GM18909 (cell line): ENCODE measurements around the gene ENOX1.

Source experiments
- ATAC-seq: cut with Tn5 transposase; IDR thresholded peaks from one replicate; pipeline ENCODE4 v1.9.1; 2021; ENCODE audit warnings: mild to moderate bottlenecking; ENCODE audit not compliant: unreplicated experiment, poor library complexity

ENOX1 gene

DNA sequence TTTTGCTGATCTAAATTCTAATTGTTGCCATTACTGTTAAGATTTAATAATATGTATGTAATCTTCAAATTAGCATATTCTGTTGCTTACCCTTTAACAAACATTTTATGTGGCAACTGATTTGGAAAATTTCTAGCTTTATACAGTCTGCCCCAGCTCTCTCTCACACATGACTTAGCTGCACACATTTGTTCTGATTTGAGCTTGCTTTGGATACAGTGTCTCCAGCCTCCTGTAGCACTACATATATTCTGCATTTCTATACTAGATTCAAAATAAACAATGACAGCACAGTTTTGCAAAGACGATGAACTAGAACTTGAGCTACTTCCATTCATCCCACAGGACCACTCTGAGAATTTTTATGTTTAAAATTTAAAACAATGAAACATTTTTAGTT lies 508.6 kb downstream of the ENOX1 start:
- no peak for ATAC-seq

- ATAC-seq, result no peak
Observed at GRCh38 chr13:43277142-43277541, 509.6 kb downstream of the ENOX1 start.

GRCh38 chr13:43274881-43275280 lies 511.9 kb downstream of the ENOX1 start:
- no peak for ATAC-seq

- no peak for ATAC-seq
Observed at GRCh38 chr13:43273362-43273761, 513.4 kb downstream of the ENOX1 start.

GRCh38 chr13:43272851-43273250 lies 513.9 kb downstream of the ENOX1 start:
- ATAC-seq, result no peak

DNA sequence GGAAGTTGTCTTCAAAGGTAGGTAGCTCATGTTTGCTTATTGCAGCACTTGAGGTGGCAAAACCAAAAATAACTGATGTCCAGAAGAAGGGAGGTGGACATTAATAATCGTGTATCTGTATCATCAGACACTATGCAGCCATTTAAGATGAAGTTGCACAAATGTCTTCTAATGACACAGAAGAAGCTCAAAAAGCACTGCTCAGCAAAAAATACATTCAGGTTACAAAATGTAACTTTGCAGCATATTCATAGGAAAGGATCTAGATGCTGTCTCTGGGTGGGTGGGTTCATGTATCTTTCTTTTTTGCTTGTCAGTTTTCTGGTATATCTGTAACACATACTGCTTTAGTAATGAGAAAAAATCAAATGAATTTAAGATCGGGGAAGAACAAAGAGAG lies 515.6 kb downstream of the ENOX1 start:
- ATAC-seq, result no peak

- no peak for ATAC-seq
Observed at GRCh38 chr13:43270130-43270830, 516.5 kb downstream of the ENOX1 start.

DNA sequence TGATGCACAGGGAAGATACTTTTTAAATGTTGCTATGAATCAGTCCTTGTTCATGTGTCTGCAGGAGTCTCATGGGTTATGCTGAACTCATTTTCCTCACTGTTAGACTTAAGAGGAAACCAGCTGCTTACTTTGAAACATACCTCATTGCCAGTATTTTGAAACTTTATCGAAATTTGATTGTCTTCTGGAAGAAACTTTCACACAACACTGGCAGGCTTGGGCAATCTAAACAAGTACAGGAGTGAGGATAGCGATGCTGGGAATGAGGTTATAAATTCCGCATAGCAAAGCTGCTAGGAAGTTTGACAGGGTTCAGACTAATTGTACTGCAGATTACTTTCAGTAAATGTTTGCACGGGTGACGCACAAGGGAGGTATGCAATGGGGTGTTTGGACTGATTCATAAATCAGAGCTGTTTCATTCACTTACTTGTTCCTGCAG lies 517.7 kb downstream of the ENOX1 start:
- no peak for ATAC-seq

GRCh38 chr13:43268632-43269031 lies 518.1 kb downstream of the ENOX1 start:
- ATAC-seq, result no peak

DNA sequence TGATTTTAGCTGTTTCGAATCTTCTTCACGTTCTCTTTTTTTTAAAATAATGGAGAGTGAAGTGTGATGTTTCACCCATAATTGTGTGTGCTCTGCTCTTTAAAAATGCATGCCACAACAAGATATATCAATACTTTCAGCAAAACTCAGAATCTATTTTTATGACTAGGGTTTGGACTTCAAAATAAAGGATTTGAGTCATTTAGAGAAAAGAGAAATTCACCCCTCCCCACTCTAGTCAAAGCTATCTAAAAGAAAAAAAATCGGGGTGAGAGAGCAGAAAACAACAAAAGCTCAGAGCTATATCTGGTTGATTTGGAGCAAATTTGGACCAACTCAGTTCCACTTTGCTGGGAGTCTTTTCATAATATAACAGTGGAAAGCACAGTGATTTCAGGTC lies 518.9 kb downstream of the ENOX1 start:
- no peak for ATAC-seq

DNA sequence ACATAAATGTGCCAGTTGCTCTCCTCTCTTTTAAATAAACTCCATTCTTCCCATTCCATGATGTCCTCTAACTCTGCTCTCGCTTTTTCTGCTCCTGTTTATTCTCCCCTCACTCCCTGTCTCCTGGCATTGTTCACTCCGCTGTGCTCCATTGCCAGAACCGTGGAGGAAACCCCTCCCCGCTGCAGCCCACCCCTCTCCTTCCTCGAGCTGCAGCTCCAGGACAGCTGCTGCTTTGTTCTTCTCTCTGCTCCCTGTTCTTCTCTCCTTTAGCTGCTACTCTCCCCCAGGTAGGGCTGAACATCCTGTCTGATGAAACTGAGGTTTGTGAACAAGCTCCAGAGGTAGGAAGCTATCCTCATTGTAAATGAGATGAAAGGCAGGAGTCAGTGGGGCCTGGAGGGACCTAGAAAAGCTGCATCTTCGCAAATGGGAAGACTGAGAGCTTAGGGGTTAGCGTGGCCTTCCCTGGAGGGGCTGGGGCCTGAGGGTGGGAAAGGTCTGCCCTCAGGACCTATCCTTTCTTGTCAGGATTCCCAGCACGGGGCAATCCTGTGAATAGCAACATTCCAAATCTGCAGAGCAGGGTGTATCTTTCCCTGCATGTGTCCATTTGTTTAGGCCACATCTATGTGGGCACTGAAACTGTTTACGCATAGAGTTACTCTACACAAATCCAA lies 519.7 kb downstream of the ENOX1 start:
- ATAC-seq, result no peak

GRCh38 chr13:43265028-43265427 lies 521.7 kb downstream of the ENOX1 start:
- no peak for ATAC-seq

- ATAC-seq, result no peak
Observed at GRCh38 chr13:43264458-43264857, 522.3 kb downstream of the ENOX1 start.

- no peak for ATAC-seq
Observed at GRCh38 chr13:43263047-43263446, 523.7 kb downstream of the ENOX1 start.

DNA sequence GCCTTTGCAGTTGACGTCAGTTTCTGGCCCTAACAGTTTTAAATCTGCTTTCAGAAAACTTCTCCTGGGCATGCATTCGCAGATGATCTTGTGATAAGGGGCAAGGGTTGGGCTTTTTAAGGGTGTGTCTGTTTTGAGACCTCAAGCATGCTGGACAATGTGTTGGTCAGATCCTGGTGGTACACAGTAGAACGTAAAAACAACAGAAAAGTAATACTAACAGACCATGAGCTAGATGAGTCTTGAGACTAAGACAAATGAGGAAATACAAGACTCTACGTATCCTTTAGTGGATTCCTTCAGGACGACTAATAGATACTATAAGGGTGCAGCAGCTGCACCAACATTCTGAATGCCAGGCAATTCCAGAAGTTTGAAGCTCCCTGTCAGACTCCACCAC lies 525.8 kb downstream of the ENOX1 start:
- no peak for ATAC-seq

GRCh38 chr13:43258771-43259170 lies 528.0 kb downstream of the ENOX1 start:
- ATAC-seq, result no peak

GRCh38 chr13:43257765-43258164 lies 529.0 kb downstream of the ENOX1 start:
- no peak for ATAC-seq

DNA sequence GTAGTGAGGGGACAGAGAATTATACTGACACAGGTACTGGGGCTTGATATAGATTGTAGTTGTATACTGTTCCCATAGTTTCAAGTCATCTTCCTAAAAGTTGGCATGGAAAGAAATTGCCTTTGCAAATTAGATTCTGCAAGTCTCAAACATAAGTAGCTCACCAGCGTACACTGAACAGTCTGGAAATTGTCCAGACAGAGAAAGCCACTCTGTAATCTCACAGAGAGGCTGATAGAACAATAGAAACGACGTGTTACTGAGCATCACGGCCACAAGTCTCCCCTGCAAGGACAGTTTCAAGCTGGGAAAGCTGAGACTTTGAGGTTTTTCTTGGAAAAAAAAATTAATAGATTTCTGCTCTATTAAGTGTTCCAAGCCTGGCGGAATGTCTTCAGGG lies 534.8 kb downstream of the ENOX1 start:
- ATAC-seq, result no peak

DNA sequence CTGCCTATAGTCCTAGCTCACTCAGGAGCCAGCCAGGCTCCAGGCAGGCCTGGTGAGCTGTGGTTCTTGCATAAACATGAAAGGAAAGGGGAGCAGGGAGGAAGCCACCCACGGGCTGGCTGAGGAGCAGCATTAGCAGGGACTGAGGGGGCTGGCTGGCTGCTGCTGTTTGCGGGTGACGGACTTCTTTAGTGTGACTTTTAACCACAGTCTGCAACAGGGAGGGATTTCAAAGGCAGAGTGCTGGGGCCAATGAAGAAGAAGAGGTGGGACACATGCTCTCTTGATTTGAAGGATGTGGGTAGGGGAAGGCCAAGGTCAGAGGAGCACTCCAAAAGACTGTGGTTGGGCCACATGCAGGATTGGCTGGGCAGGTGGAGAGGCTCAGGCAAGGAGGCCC lies 540.4 kb downstream of the ENOX1 start:
- ATAC-seq, result no peak

DNA sequence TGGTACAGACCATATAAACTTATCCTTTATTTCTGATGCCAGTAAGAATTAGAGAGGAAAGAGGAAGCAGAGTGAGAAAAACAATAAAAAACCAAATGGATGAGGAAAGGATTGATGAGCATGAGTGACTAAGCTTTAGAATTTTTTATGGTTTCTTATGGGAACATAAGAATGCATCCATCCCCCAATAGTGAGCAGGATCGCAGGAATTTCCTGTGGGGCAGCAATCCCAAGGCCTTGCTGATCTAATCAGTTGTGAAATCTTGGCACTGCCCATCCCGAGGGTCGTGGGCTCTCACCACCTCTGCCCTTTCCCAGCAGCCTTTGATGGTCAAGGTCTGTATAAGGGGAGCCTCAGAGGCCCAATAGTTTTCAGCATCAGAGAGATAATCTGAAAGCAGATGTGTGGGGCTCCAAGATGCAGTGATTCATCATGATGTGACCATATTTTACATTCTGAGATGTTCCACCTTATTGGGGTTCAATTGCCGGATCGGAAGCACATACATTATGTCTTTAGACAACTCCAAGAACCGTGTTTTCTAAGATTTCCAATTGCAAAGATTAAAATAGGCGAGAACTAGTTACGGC lies 541.3 kb downstream of the ENOX1 start:
- ATAC-seq, result no peak

GRCh38 chr13:43244481-43244880 lies 542.3 kb downstream of the ENOX1 start:
- no peak for ATAC-seq

DNA sequence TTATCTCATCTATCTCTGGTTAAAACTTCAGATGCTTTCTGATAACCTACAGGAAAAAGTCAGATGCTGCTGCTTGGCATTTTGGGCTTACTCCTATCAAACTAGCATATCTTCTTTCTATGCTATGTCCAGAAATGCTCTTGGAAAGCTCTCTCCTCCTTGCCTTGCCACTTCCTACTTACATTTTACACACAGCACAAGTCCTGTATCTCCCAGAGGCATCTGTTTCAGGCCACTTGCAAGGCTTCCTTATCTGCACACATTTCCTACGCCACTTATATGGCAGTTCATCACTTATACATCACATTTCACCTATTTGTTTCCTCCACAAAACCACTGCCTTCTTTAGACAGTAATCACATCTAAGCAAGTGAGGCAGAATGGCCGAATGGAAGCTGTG lies 543.1 kb downstream of the ENOX1 start:
- ATAC-seq, result no peak
